Vagina (tissue), 2 donors: ENCODE data around the gene FUCA1. TPM values are rescaled to one million over a fixed set of nuclear protein-coding genes. Genes with fewer than 3 reads are reported as not detected.
"Not testable (repeated sequence)": the region's sequence is repeated elsewhere in the genome, so short reads cannot be mapped to it uniquely, and the experiment has no call there.

Source experiments
- DNase-seq, 2 donors: peaks; one replicate each; pipeline ENCODE4 v3.0.0-alpha.2; 2017; ENCODE audit errors: extremely low spot score in 2 of 2
- H3K27ac ChIP-seq: fragments of 200-600 bp; sonication (generic); one replicate; pipeline ENCODE4 v1.5.1; 2019
- H3K27me3 ChIP-seq: fragments of 200-600 bp; sonication (generic); one replicate; pipeline ENCODE4 v1.5.1; 2019
- H3K36me3 ChIP-seq, 2 donors: fragments of 200-600 bp; sonication (generic); one replicate each; pipeline ENCODE4 v1.5.1; 2017 to 2019
- H3K4me1 ChIP-seq: fragments of 200-600 bp; sonication (generic); one replicate; pipeline ENCODE4 v1.5.1; 2019
- H3K4me3 ChIP-seq, 2 donors: fragments of 200-600 bp; sonication (generic); 1 replicate in 1 of 2; 2 replicates in 1 of 2; pipeline ENCODE4 v1.5.1; 2016 to 2019
- H3K9me3 ChIP-seq: fragments of 200-600 bp; sonication (generic); one replicate; pipeline ENCODE4 v1.5.1; 2019
- POLR2A ChIP-seq, 2 donors: fragments of 450-650 bp; IDR thresholded peaks; one replicate each; pipeline ENCODE4 v1.6.1; 2017; ENCODE audit warnings: antibody characterized with exemption in 2 of 2, mild to moderate bottlenecking in 2 of 2, moderate library complexity in 2 of 2
- POLR2AphosphoS5 ChIP-seq, 2 donors: sonication (generic); formaldehyde crosslinking; IDR thresholded peaks; one replicate each; pipeline ENCODE4 v1.9.0; 2017; ENCODE audit warnings: antibody characterized with exemption in 2 of 2, mild to moderate bottlenecking in 2 of 2, low read depth in 1 of 2; ENCODE audit not compliant: insufficient read depth in 1 of 2
- intact Hi-C: fragments of 100-400 bp; cut with DNase I; formaldehyde crosslinking; loops from one replicate; pipeline ENCODE4 v1.15.1; 2023
- total RNA-seq: library from RNA; depleted of rRNA; stranded (reverse); fragments of >200 nt; gene quantifications from one replicate; pipeline ENCODE4 v1.2.3, GENCODE V29; 2016
- TF ChIP-seq, protein P1 (sequence below), 3 experiments: fragments of 450-650 bp in 2 of 3; fragments of 200-600 bp in 1 of 3; sonication (generic) in 1 of 3; IDR thresholded peaks; one replicate each; pipeline ENCODE4 v1.5.1; 2017 to 2019; ENCODE audit warnings: antibody characterized with exemption in 3 of 3, mild to moderate bottlenecking in 2 of 3, moderate library complexity in 2 of 3

The FUCA1 gene
- total RNA-seq, 1 donor from 2014 or later = 10.6 TPM

DNA sequence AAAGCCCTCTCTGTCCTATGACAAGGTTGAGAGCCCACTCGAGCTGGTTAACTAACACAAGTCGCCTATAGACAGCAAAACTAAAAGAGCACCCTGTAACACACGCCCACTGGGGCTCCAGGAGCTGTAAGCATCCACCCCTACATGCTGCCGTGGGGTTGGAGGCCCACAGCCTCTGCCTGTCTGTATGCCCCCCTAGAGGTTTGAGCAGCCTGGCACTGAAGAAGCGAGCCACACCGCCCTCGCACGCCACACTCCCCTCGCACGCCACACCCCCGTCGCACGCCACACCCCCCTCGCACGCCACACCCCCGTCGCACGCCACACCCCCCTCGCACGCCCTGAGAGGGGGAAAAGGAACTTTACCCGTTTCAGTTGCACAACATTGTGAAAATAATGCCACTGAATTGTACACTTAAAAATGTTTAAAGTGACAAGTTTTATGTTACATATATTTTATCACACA is 29.7 kb downstream of the FUCA1 start:
- TF ChIP-seq, protein P1, sequence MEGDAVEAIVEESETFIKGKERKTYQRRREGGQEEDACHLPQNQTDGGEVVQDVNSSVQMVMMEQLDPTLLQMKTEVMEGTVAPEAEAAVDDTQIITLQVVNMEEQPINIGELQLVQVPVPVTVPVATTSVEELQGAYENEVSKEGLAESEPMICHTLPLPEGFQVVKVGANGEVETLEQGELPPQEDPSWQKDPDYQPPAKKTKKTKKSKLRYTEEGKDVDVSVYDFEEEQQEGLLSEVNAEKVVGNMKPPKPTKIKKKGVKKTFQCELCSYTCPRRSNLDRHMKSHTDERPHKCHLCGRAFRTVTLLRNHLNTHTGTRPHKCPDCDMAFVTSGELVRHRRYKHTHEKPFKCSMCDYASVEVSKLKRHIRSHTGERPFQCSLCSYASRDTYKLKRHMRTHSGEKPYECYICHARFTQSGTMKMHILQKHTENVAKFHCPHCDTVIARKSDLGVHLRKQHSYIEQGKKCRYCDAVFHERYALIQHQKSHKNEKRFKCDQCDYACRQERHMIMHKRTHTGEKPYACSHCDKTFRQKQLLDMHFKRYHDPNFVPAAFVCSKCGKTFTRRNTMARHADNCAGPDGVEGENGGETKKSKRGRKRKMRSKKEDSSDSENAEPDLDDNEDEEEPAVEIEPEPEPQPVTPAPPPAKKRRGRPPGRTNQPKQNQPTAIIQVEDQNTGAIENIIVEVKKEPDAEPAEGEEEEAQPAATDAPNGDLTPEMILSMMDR (IDR thresholded peaks at IDR 0.05) = no peak
- TF ChIP-seq POLR2A (IDR thresholded peaks at IDR 0.05) (no peak), POLR2AphosphoS5 (IDR thresholded peaks at IDR 0.05; ENCODE audit: insufficient read depth in 1 of 2, low read depth in 1 of 2) (peak in 1 of 2 donors; percentile 37)
- peak overlapping the region; percentile 11 for H3K27ac ChIP-seq
- intact Hi-C loops = no loop called here
- H3K27me3 ChIP-seq = no peaks in the 10 kb centered on the region
- no peaks in the 10 kb centered on the region for H3K36me3 ChIP-seq
- no peaks in the 10 kb centered on the region for H3K9me3 ChIP-seq
- peaks cover 8% of the 10 kb centered on the region for H3K4me1 ChIP-seq
- no peak for DNase-seq
- H3K4me3 ChIP-seq = peak overlapping the region; percentile 36 to 45

DNA sequence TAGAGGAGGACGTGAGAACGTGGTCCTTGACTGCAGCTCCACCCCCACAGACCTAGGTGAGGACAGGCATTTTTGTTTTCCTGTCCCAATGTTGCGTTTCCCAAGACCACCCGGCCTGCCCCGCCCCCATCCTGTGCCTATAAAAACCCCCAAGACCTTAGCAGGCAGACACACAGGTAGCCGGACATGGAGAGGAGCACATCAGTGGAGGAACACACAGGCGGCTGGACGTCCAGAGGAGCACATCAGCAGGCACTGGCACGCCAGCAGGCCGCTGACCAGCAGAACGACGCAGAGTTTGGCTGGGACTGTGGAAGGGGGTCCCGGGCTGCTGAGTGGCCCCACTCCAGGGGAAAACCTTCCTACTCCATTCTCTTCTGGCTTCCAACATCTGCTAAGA is 30.2 kb downstream of the FUCA1 start:
- intact Hi-C loops = no loop called here
- H3K27me3 ChIP-seq = no peaks in the 10 kb centered on the region
- H3K36me3 ChIP-seq = no peaks in the 10 kb centered on the region
- H3K27ac ChIP-seq = peak overlapping the region; percentile 11
- TF ChIP-seq, protein P1 (IDR thresholded peaks at IDR 0.05) = no peak
- peak overlapping the region; percentile 36 to 45 for H3K4me3 ChIP-seq
- peaks cover 8% of the 10 kb centered on the region for H3K4me1 ChIP-seq
- H3K9me3 ChIP-seq = no peaks in the 10 kb centered on the region
- no peak for DNase-seq

DNA sequence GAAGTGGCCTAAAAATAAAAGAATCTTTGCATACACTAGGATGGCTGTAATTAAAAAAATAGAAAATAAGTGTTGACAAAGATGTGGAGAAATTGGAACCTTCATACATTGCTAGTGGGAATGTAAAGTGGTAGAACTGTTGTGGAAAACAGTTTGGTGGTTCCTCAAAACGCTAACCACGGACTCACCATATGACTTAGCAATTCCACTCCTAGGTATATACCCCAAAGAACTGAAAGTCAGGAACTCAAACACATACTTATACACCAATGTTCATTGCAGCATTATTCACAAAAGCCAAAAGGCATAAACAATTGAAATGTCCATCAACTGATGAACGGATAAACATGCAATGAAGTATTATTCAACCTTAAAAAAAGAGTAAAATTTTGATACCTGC is 32.1 kb downstream of the FUCA1 start:
- no peaks in the 10 kb centered on the region for H3K36me3 ChIP-seq
- H3K27ac ChIP-seq = no peak overlapping the region
- H3K4me1 ChIP-seq = peaks cover 8% of the 10 kb centered on the region
- H3K27me3 ChIP-seq = no peaks in the 10 kb centered on the region
- H3K9me3 ChIP-seq = no peaks in the 10 kb centered on the region
- intact Hi-C loops = no loop called here
- H3K4me3 ChIP-seq = no peak overlapping the region
- DNase-seq = no peak
- TF ChIP-seq, protein P1 (IDR thresholded peaks at IDR 0.05) = no peak

DNA sequence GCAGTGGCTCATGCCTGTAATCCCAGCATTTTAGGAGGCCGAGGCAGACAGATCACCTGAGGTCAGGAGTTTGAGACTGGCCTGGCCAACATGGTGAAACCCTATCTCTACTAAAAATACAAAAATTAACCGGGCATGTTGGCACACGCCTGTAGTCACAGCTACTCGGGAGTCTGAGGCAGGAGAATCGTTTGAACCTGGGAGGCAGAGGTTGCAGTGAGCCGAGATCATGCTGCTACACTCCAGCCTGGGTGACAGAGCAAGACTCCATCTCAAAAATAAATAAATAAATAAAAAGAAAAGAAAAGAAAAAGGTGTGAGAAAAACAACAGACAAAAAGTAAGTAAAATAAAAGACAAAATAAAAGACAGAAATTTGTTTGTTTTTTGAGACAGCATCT is 33.9 kb downstream of the FUCA1 start:
- H3K4me3 ChIP-seq, intact Hi-C loops: not testable (repeated sequence)

DNA sequence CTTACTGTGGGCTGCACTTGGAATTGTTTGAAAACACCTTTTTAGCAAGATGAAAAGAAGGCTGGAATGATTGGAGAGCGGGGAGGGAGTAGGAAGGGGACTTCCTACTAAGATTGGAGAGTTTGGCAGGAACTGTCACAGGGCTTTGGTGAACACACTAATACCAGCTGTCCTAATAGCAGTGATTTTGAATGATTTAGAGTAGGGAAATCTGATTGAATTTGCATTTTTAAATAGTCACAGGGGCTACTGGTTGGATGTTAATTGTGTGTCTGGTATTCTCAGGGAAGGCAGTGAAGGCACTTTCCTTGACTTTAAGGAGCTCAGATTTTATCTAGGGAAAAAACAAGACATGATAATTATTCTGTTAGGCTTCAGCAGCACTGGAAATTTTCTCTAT is 40.4 kb downstream of the FUCA1 start:
- intact Hi-C loops = no loop called here
- TF ChIP-seq POLR2A (IDR thresholded peaks at IDR 0.05) (no peak), POLR2AphosphoS5 (IDR thresholded peaks at IDR 0.05; ENCODE audit: insufficient read depth in 1 of 2, low read depth in 1 of 2) (no peak)
- TF ChIP-seq, protein P1 (IDR thresholded peaks at IDR 0.05) = no peak
- Histone ChIP-seq H3K27me3 (no peaks in the 10 kb centered on the region), H3K9me3 (no peaks in the 10 kb centered on the region), H3K4me1 (peaks cover 8% of the 10 kb centered on the region), H3K27ac (no peak overlapping the region), H3K4me3 (no peak overlapping the region), H3K36me3 (no peaks in the 10 kb centered on the region)
- DNase-seq = no peak

More for the DNA sequence above, 33.9 kb downstream of the FUCA1 start:
- DNase-seq, H3K9me3 ChIP-seq, H3K27me3 ChIP-seq, H3K27ac ChIP-seq, H3K4me1 ChIP-seq, H3K36me3 ChIP-seq: not testable (repeated sequence)

DNA sequence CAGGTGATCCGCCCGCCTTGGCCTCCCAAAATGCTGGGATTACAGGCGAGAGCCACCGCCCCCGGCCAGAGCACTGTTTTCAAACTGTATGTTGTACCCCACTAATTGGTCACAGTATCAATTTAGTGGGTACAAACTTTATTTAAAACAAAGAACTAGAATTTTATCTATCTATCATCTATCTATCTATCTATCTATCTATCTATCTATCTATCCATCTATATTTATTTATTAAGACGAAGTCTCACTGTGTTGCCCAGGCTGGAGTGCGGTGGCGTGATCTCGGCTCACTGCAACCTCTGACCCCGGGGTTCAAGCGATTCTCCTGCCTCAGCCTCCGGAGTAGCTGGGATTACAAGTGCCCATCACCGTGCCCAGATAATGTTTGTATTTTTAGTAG is 41.5 kb downstream of the FUCA1 start:
- H3K27me3 ChIP-seq, H3K36me3 ChIP-seq, DNase-seq, H3K4me1 ChIP-seq, H3K9me3 ChIP-seq, H3K27ac ChIP-seq, H3K4me3 ChIP-seq, intact Hi-C loops: not testable (repeated sequence)
